Activated naive CD4-positive, alpha-beta T cell treated with anti-CD3 and anti-CD28 coated beads, Interleukin-2, amount 50 U/mL, for 72 hours (primary cell): ENCODE measurements around the gene RAB44. TPM values are rescaled to one million over a fixed set of nuclear protein-coding genes. Genes with fewer than 3 reads are reported as not detected.

ENCODE experiments used
- ATAC-seq, 2 donors: fragments of 150-1000 bp; cut with Tn5 transposase; 2 replicates each; pipeline ENCODE4 v1.10.0; 2021; ENCODE audit warnings: mild to moderate bottlenecking in 2 of 2, moderate library complexity in 2 of 2
- DNase-seq, 2 donors: peaks; one replicate each; pipeline ENCODE4 v3.0.0; 2021 to 2022; ENCODE audit warnings: low spot score in 2 of 2
- H3K27ac Mint-ChIP-seq, 2 donors: one replicate each; pipeline ENCODE4 v1.8.0; 2022; ENCODE audit warnings: mild to moderate bottlenecking in 2 of 2, mixed read lengths in 2 of 2
- H3K36me3 Mint-ChIP-seq, 2 donors: one replicate each; pipeline ENCODE4 v1.8.0; 2022; ENCODE audit warnings: mixed read lengths in 2 of 2
- H3K9me3 Mint-ChIP-seq, 2 donors: one replicate each; pipeline ENCODE4 v1.8.0; 2022; ENCODE audit warnings: mixed read lengths in 2 of 2
- total RNA-seq, 2 donors: library from RNA; stranded (reverse); gene quantifications; one replicate each; pipeline ENCODE4 v1.2.3, GENCODE V29; 2022

The RAB44 gene
- total RNA-seq, 2 donors from 2014 or later: 0.07 to 0.12 TPM

DNA sequence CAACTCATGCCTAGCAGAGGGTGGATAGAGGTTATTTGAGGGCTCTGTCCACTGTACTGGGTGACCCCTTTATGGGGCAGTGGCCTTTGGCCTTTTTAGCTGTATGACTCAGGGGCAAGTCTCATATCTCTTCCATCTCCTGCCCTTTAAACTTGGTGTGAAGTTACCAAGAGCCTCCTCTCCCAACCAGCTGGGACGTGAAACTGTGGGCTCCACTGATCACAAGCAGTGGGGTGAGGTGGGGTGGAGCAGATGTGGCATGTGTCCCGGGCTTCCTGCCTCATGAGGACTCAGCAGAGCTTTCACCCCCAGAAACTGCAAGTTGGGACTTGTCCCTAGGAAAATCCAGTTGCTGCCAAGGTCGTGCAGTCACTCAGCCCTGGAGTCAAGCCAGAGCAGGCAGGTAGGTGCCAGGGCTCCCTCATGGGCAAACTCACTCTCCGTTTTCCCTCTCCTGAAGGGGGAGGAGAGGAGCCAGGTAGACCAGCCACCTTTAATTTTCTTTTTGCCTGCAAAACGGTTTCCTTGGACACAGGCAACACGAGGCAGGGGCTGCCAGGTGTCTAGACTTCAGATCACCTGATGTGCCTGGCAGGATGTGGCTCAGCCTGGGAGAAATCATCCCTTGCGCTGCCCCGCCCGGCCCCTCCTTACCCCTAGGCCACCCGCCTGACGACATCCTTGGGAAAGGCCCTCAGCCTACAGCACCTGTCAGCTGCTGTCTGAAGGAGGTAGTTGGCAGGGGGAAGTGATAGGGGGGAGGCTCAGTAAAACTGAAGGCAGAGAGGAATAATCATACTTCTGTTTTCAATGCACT lies 15.1 kb upstream of the RAB44 start:
- H3K9me3 Mint-ChIP-seq: no peaks in the 10 kb centered on the region
- H3K27ac Mint-ChIP-seq: peak overlapping the region; percentile 87 to 96
- peaks cover 41 to 51% of the 10 kb centered on the region in 2 donors for H3K36me3 Mint-ChIP-seq
- ATAC-seq: peak; percentile 14 to 49
- peak; percentile 50 to 78 for DNase-seq

DNA sequence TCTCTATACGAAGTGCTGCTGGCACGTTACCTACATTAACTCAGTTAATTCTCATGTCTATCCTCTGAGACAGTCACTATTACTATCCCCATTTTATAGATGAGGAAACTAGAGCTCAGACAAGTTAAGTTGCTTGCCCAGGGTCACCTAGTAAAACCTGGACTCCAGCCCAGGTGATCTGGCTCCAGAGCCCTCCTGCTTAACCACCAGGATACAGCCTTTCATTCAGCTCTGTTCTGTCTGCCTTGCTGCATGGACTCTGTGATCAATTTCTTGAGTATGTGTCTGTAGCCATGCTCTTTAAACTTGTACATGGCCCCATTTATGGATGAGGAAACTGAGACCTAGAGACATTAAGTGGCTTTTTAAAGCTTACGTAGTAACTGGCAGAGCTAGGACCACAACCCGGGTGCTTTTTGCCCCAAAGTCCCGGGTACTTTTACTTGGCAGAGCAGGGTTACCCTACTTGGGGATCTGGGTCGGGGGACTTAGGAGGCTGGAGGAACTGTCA lies 14.4 kb upstream of the RAB44 start:
- Mint-ChIP-seq H3K9me3 (no peaks in the 10 kb centered on the region), H3K36me3 (peaks cover 41 to 51% of the 10 kb centered on the region in 2 donors), H3K27ac (peak overlapping the region; percentile 87 to 96)
- no peak for ATAC-seq
- no peak for DNase-seq

DNA sequence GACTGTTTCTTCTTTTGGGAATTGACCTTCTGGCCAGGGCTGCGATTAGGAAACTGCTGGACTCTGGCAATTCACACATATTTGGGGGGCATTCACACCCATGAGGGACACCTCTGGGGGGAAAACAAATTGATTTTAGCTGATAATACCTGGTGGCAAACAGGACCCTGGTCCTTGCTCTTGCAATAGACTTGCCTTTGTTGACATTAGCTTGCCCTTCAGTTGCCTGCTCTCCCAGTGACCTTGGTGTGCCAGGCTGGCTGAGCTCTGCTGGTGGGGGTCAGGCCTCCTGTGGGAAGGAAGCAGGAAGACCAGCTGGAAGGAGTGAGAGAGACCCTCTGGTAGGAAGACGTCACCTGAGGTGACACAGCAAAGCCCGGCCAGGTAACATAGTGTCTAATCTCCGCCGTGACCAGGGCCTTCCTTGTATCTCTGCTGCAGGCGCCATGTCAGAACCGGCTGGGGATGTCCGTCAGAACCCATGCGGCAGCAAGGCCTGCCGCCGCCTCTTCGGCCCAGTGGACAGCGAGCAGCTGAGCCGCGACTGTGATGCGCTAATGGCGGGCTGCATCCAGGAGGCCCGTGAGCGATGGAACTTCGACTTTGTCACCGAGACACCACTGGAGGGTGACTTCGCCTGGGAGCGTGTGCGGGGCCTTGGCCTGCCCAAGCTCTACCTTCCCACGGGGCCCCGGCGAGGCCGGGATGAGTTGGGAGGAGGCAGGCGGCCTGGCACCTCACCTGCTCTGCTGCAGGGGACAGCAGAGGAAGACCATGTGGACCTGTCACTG lies 13.8 kb upstream of the RAB44 start:
- Mint-ChIP-seq H3K9me3 (no peaks in the 10 kb centered on the region), H3K27ac (peak overlapping the region; percentile 87 to 96), H3K36me3 (peaks cover 35 to 46% of the 10 kb centered on the region in 2 donors)
- DNase-seq: no peak
- ATAC-seq: no peak

DNA sequence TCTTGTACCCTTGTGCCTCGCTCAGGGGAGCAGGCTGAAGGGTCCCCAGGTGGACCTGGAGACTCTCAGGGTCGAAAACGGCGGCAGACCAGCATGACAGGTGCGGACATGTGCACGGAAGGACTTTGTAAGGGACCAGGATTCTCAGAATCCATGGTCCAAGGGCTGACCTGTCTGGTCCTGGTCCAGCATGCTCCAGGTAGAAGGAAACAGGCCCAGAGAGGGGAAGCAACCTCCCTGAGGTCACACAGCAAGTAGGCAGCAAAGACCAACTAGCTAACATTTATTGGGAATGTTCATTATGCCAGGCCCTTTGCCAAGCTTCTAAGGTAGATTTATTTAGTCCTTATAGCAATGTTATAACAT lies 13.2 kb upstream of the RAB44 start:
- peaks cover 31 to 44% of the 10 kb centered on the region in 2 donors for H3K36me3 Mint-ChIP-seq

DNA sequence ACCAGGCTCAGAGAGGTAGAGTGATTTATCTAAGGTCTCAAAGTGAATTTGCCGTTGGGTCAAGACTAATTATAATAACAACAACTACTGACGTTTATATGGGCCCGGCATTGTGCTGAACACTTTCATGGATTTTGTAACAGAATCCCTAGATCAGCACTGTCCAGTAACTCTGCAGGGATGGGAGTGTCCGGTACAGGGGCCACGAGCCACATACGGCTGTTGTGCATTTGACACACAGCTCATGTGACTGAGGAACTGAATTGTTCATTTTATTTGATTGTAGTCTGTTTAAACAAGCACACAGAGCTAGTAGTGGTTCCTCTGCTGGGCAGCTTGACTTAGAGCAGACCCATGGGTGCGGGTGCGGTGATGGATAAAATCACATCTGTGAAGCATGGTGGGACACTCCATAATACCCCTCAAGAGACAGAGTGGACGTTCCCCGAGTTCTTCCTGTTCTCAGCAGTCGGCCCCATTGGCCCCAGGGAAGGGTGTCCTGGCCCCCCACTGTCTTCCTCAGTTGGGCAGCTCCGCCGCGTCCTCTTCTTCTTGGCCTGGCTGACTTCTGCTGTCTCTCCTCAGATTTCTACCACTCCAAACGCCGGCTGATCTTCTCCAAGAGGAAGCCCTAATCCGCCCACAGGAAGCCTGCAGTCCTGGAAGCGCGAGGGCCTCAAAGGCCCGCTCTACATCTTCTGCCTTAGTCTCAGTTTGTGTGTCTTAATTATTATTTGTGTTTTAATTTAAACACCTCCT lies 12.3 kb upstream of the RAB44 start:
- Mint-ChIP-seq H3K27ac (peak overlapping the region in 1 of 2 donors; percentile 60), H3K9me3 (no peaks in the 10 kb centered on the region), H3K36me3 (peaks cover 24 to 40% of the 10 kb centered on the region in 2 donors)
- DNase-seq (no peak), ATAC-seq (no peak)

More for the DNA sequence above, 13.2 kb upstream of the RAB44 start:
- no peaks in the 10 kb centered on the region for H3K9me3 Mint-ChIP-seq
- ATAC-seq (no peak), DNase-seq (no peak)
- no peak overlapping the region for H3K27ac Mint-ChIP-seq

DNA sequence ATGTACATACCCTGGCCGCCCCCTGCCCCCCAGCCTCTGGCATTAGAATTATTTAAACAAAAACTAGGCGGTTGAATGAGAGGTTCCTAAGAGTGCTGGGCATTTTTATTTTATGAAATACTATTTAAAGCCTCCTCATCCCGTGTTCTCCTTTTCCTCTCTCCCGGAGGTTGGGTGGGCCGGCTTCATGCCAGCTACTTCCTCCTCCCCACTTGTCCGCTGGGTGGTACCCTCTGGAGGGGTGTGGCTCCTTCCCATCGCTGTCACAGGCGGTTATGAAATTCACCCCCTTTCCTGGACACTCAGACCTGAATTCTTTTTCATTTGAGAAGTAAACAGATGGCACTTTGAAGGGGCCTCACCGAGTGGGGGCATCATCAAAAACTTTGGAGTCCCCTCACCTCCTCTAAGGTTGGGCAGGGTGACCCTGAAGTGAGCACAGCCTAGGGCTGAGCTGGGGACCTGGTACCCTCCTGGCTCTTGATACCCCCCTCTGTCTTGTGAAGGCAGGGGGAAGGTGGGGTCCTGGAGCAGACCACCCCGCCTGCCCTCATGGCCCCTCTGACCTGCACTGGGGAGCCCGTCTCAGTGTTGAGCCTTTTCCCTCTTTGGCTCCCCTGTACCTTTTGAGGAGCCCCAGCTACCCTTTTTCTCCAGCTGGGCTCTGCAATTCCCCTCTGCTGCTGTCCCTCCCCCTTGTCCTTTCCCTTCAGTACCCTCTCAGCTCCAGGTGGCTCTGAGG lies 11.5 kb upstream of the RAB44 start:
- ATAC-seq: no peak

DNA sequence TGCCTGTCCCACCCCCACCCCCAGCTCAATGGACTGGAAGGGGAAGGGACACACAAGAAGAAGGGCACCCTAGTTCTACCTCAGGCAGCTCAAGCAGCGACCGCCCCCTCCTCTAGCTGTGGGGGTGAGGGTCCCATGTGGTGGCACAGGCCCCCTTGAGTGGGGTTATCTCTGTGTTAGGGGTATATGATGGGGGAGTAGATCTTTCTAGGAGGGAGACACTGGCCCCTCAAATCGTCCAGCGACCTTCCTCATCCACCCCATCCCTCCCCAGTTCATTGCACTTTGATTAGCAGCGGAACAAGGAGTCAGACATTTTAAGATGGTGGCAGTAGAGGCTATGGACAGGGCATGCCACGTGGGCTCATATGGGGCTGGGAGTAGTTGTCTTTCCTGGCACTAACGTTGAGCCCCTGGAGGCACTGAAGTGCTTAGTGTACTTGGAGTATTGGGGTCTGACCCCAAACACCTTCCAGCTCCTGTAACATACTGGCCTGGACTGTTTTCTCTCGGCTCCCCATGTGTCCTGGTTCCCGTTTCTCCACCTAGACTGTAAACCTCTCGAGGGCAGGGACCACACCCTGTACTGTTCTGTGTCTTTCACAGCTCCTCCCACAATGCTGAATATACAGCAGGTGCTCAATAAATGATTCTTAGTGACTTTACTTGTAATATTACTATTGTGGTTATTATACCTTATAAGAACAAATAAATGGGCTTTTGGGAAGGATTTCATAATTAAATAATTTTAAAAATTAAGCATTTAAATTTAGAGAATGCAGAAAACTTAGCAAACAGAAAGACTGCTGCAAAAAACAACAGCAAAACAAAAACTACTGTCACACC lies 10.7 kb upstream of the RAB44 start:
- Mint-ChIP-seq H3K36me3 (peaks cover 17 to 33% of the 10 kb centered on the region in 2 donors), H3K9me3 (no peaks in the 10 kb centered on the region), H3K27ac (peak overlapping the region in 1 of 2 donors; percentile 23)
- no peak for ATAC-seq
- no peak for DNase-seq

More for the DNA sequence above, 11.5 kb upstream of the RAB44 start:
- Mint-ChIP-seq H3K36me3 (peaks cover 17 to 33% of the 10 kb centered on the region in 2 donors), H3K9me3 (no peaks in the 10 kb centered on the region), H3K27ac (peak overlapping the region in 1 of 2 donors; percentile 23)
- no peak for DNase-seq

DNA sequence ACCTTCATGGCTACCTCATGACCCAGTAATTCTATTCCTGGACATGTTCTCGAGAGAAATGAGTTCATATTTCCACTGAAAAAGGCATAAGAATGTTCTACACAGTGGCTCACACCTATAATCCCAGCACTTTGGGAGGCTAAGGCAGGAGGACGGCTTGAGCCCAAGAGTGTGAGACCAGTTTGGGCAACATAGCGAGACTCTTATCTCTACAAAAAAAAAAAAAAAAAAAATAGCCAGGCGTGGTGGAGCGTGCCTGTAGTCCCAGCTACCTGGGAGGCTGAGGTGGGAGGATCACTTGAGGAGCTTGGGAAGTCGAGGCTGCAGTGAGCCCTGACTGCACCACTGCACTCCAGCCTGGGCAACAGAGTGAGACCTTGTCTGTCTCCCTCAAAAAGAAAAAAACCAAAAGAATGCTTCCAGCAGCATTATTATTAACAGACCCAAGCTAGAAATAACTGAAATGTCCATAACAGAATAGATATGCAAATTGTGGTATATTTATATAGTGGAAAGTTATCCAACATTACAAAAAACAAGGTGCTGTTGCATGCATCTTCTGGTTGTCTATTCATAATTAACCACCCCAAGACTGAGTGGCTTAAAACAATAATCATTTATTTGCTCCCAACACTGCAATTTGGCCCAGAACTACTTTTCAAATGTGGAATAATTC lies 9.4 kb upstream of the RAB44 start:
- peaks cover 12 to 27% of the 10 kb centered on the region in 2 donors for H3K36me3 Mint-ChIP-seq
- ATAC-seq: no peak
- no peaks in the 10 kb centered on the region for H3K9me3 Mint-ChIP-seq
- no peak overlapping the region for H3K27ac Mint-ChIP-seq
- DNase-seq: no peak

DNA sequence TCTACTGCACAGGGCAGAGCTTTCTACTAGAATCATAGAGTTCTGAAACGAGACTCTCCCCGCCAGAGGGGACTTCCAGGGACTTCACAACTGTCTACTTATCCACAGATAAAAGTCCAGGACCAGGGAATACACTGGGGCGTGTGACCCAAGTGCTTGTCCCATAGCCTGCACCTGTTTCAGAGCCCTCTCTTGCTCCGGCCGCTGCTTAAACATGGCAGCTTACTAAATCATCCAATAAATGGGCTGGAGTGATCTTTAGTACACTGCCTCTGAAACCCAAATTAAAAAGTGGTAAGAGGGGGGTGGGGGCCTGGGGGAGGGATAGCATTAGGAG lies 8.9 kb upstream of the RAB44 start:
- H3K36me3 Mint-ChIP-seq: peaks cover 7 to 22% of the 10 kb centered on the region in 2 donors

DNA sequence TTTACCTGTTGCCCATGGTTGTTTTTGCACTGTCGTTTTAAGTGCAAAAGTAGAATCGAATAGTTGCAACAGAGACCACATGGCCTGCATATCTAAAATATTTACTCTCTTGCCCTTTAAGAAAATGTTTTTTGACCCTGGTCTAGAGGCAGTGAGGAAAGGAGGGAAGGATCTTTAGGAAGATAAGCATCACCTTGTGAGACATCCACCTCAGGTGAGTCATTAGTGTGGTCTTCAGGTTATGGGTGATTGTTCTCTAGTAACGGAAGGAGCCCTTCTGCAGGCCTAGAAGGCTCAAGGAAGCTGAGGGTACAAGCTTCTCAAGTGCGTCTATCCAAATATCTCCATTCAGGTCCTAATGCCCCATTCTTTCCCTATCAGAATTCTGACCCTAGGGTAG lies 6.6 kb upstream of the RAB44 start:
- DNase-seq (no peak), ATAC-seq (peak in 1 of 2 donors; percentile 34)
- H3K36me3 Mint-ChIP-seq: peaks cover 0 to 8% of the 10 kb centered on the region in 2 donors
- no peak overlapping the region for H3K27ac Mint-ChIP-seq
- no peaks in the 10 kb centered on the region for H3K9me3 Mint-ChIP-seq

More for the DNA sequence above, 8.9 kb upstream of the RAB44 start:
- no peaks in the 10 kb centered on the region for H3K9me3 Mint-ChIP-seq
- H3K27ac Mint-ChIP-seq: no peak overlapping the region
- no peak for DNase-seq
- ATAC-seq: no peak

DNA sequence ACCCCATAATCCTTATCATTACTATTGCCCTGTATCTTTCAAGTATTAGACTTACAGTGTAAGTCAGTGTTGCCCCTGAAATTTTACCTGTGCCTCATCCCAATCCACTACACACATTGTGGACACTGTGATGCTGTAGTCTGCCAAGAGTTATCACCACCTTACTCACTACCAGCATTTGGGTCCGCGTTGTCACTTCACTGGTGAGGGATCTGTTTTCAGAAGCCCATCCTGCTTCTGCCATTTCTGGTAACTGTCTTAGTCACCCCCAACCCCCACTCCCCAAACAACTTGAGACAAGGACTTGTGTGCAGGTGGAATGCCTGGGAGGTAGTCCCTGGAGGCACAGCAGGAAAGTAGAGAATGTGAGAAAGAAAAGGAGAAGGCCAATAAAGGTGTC lies 6.0 kb upstream of the RAB44 start:
- H3K36me3 Mint-ChIP-seq: peaks cover 0 to 2% of the 10 kb centered on the region in 2 donors
- no peak for DNase-seq
- peak; percentile 11 to 14 for ATAC-seq
- no peaks in the 10 kb centered on the region for H3K9me3 Mint-ChIP-seq
- no peak overlapping the region for H3K27ac Mint-ChIP-seq

DNA sequence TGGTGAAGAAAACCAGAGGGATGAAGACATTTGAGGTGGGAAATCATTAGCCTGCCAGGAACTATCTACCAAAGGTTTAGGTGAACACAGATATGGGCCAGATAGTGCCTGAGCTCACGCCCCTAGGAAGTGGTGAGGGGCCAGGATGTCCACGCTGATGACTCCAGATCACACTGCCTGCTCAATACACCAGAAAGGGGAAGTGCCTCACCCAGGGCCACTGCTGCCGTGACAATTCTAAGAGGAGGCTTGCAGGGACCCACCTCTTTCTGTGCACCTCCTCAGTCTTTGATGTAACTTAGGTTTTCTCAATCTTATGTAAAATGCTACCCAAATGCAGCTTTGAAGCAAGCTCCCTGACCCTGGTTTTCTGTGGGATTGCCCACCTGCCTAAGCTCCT lies 5.4 kb upstream of the RAB44 start:
- no peak overlapping the region for H3K27ac Mint-ChIP-seq
- H3K36me3 Mint-ChIP-seq: no peaks in the 10 kb centered on the region
- no peak for DNase-seq
- H3K9me3 Mint-ChIP-seq: no peaks in the 10 kb centered on the region
- ATAC-seq: peak; percentile 37 to 49

DNA sequence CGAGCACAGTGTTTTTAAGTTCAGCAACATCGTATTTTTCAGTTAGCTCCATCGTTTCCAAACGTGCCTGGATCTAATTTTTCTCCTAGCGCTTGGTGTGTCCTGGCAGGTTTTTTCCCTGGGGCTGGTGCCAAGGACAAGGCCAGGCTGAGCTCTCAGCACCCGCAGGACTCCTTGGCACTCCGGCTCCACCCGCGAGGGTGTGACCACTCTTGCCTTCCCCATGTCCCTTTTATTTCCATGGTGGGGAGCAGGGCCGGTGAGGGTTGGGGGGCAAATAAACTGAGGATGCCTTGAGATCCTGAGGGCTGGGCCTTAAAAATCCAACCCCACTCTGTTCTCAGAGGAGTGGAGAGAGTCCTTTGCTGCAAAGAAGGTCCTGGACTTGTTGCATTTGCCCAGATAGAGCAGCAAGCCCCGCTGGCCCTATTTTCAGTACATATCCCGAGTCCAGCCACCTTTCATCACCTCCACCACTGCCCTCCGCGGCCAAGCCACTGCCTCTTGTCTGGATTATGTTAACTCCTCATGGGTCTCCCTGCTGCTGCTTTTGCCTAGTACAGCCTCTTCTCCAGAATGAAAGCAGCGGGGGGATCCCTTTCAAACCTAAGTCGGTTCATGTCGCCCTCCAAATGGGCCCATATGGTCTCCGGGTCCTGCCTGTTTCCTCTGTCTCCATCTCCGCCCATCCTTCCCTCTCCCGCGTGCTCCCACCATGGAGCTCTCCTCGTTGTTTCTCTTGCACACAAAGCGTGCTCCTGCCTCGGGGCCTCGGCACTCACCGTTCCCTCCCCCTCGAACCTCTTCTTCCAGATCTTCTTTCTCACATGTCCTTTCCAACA lies 4.5 kb upstream of the RAB44 start:
- H3K36me3 Mint-ChIP-seq: no peaks in the 10 kb centered on the region
- DNase-seq (no peak), ATAC-seq (no peak)
- H3K27ac Mint-ChIP-seq: peak overlapping the region in 1 of 2 donors; percentile 10
- H3K9me3 Mint-ChIP-seq: no peaks in the 10 kb centered on the region

DNA sequence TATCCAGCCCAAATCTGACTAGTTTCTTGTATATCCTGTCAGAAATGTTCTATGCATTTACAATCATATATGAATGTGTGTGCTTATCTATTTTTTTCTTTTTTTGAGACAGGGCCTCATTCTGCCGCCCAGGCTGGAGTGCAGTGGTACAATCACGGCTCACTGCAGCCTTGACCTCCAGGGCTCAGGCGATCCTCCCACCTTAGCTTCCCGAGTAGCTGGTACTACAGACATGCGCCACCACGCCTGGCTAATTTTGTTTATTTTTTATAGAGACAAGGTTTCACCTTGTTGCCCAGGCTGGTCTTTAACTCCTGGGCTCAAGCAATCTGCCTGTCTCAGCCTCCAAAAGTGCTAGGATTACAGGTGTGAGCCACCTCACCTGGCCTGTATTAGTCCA lies 3.0 kb upstream of the RAB44 start:
- Mint-ChIP-seq H3K36me3 (no peaks in the 10 kb centered on the region), H3K27ac (peak overlapping the region in 1 of 2 donors; percentile 24), H3K9me3 (no peaks in the 10 kb centered on the region)
- no peak for DNase-seq
- no peak for ATAC-seq
